OCI-M2 (cell line): ENCODE measurements around the gene CPLANE1.

Experiments used
- DNase-seq: peaks from one replicate; lab custom pipeline; 2025; ENCODE audit not compliant: unreplicated experiment; lab: John Stamatoyannopoulos, UW

CPLANE1 gene

DNA sequence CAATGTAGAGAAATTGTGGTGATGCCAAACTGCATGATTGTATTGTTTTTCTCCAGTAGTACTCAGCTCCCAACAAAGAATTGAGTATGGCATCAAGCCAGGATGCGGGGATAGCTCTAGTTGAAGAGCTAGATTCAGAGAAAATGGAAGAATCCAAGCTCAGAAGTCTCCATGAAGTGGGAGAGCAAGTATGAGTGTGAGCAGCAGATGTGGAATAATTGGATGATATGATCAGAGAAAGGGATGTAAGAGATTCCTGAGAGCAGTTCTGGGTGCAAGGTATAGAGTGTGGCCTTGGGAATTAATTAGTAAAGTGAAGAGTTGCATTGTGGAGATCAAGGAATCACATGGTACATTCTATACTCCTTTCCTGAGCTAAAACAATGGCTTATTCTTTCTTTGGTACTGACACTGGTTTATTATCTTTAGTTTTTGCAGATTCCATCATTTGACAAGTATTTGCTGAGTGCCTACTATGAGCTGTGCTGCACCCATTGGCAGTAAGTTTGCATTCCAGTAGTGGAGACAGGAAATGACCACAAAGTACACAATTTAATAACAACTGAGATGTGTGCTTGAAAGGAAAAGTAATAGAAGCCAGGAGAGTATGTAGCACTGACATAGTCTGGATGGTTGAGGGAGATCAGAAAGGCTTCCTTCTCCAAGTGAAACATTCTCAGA is 177.1 kb downstream of the CPLANE1 start:
- no peak for DNase-seq

DNA sequence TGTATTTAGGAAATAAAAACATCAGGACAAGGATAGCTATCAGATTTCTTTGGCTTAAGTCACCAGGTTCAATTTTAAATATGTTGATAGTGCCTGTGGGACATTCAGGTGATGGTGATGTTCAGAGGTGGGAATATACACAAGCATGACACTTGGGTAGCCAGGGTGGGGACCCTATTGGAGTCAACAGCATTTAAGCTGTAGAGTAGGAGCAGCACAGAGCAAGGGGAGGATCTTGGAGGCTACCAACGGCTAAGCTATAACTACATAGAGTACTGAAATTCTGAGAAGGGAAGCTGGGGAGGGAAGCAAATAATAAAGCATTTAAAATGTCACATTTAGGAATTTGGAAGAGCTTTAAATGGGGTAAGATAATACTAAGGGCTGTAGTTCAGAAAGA is 177.7 kb downstream of the CPLANE1 start:
- no peak for DNase-seq

DNA sequence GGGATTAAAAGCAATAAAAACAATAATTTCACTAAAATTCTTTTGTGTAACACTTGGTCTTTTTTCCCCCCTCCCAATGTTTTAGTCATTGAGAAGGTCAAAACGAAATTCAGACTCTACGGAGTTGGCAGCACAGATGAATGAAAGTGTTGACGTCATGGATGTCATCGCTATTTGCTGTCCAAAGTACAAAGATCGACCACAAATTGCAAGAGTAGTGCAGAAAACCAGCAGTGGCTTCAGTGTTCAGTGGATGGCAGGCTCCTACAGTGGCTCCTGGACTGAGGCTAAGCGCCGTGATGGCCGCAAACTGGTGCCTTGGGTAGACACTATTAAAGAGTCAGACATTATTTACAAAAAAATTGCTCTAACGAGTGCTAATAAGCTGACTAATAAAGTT is 184.7 kb downstream of the CPLANE1 start:
- no peak for DNase-seq

GRCh38 chr5:37063739-37064138 is 185.4 kb downstream of the CPLANE1 start:
- no peak for DNase-seq

DNA sequence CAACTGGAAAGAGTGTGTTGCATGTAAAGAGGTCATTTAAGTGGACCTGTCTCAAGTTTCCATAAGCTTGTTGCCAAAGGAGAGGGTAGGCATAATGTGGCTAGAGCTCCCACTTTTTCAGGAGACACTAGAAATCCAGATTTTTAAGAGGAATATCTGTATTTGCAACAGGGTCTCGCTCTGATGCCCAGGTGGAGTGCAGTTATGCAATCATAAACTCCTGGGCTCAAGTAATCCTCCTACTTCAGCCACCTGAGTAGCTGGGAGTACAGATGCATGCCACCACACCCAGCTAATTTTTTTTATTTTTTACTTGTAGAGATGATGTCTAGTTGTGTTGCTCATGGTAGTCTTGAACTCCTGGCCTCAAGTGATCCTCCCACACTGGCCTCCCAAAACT is 189.1 kb downstream of the CPLANE1 start:
- DNase-seq = no peak

- DNase-seq = no peak
These were observed 192.4 kb downstream of the CPLANE1 start for GRCh38 chr5:37056762-37057161.
